OCI-LY1 (cell line): ENCODE data around the gene CRYGS.

Experiments
- H2AFZ ChIP-seq: fragments of 200-600 bp; sonication (generic), shearing (Covaris generic); 2 replicates; pipeline ENCODE4 v1.6.0; 2014; ENCODE audit warnings: antibody characterized with exemption, mild to moderate bottlenecking, low read length
- H3F3A ChIP-seq: fragments of 200-600 bp; sonication (generic), shearing (Covaris generic); 2 replicates; pipeline ENCODE4 v1.6.0; 2014; ENCODE audit warnings: mild to moderate bottlenecking, antibody characterized with exemption, low read length, moderate library complexity; ENCODE audit not compliant: insufficient read depth
- H3K27ac ChIP-seq: fragments of 200-600 bp; sonication (generic); 2 replicates; pipeline ENCODE4 v1.5.1; 2014; ENCODE audit warnings: low read length, mixed run types, mild to moderate bottlenecking, low read depth; ENCODE audit not compliant: poor library complexity, severe bottlenecking
- H3K27me3 ChIP-seq: fragments of 200-600 bp; sonication (generic); 2 replicates; pipeline ENCODE4 v1.6.0; 2014; ENCODE audit warnings: antibody characterized with exemption, mild to moderate bottlenecking, low read length, moderate library complexity; ENCODE audit not compliant: insufficient read depth
- H3K36me3 ChIP-seq: fragments of 200-600 bp; sonication (generic); 2 replicates; pipeline ENCODE4 v1.6.1; 2014; ENCODE audit warnings: mild to moderate bottlenecking, antibody characterized with exemption, low read length, moderate library complexity, mixed read lengths; ENCODE audit not compliant: insufficient read depth
- H3K4me1 ChIP-seq: fragments of 200-600 bp; sonication (generic); 2 replicates; pipeline ENCODE4 v1.5.1; 2014; ENCODE audit warnings: mild to moderate bottlenecking, low read length, moderate library complexity; ENCODE audit not compliant: insufficient read depth, severe bottlenecking
- H3K4me2 ChIP-seq: fragments of 200-600 bp; sonication (generic), shearing (Covaris generic); 2 replicates; pipeline ENCODE4 v1.6.1; 2014; ENCODE audit warnings: low read length
- H3K4me3 ChIP-seq: fragments of 200-600 bp; sonication (generic); 2 replicates; pipeline ENCODE4 v1.5.1; 2014; ENCODE audit warnings: low read length, low read depth, mild to moderate bottlenecking, mixed read lengths; ENCODE audit not compliant: poor library complexity, severe bottlenecking
- H3K79me2 ChIP-seq: fragments of 200-600 bp; shearing (Covaris generic); 2 replicates; pipeline ENCODE4 v1.6.1; 2016; ENCODE audit warnings: mixed run types, low read length, mixed read lengths; ENCODE audit not compliant: insufficient read depth
- H3K9ac ChIP-seq: fragments of 200-600 bp; sonication (generic), shearing (Covaris generic); 2 replicates; pipeline ENCODE4 v1.6.1; 2014; ENCODE audit warnings: mild to moderate bottlenecking, low read length, mixed read lengths
- H3K9me2 ChIP-seq: fragments of 200-600 bp; sonication (generic), shearing (Covaris generic); 2 replicates; pipeline ENCODE4 v1.6.1; 2014; ENCODE audit warnings: low read depth, mild to moderate bottlenecking, low read length, mixed read lengths
- H3K9me3 ChIP-seq: fragments of 200-600 bp; shearing (Covaris generic); 2 replicates; pipeline ENCODE4 v1.6.1; 2014; ENCODE audit warnings: low read length, mixed read lengths
- H4K20me1 ChIP-seq: fragments of 200-600 bp; sonication (generic), shearing (Covaris generic); 2 replicates; pipeline ENCODE4 v1.6.0; 2016; ENCODE audit warnings: mild to moderate bottlenecking, low read length; ENCODE audit not compliant: insufficient read depth
- EZH2 ChIP-seq: fragments of 200-600 bp; sonication (generic), shearing (Covaris generic); IDR thresholded peaks from 2 replicates; pipeline ENCODE4 v1.8.0; 2017; ENCODE audit warnings: borderline replicate concordance, mixed run types, mild to moderate bottlenecking, antibody characterized with exemption, low read length, moderate library complexity, mixed read lengths
- TF ChIP-seq, protein P1 (sequence below): fragments of 200-600 bp; sonication (generic), shearing (Covaris generic); IDR thresholded peaks from 2 replicates; pipeline ENCODE4 v1.5.1; 2017; ENCODE audit warnings: mild to moderate bottlenecking, antibody characterized with exemption, low read length, moderate library complexity, mixed read lengths

CRYGS gene

DNA sequence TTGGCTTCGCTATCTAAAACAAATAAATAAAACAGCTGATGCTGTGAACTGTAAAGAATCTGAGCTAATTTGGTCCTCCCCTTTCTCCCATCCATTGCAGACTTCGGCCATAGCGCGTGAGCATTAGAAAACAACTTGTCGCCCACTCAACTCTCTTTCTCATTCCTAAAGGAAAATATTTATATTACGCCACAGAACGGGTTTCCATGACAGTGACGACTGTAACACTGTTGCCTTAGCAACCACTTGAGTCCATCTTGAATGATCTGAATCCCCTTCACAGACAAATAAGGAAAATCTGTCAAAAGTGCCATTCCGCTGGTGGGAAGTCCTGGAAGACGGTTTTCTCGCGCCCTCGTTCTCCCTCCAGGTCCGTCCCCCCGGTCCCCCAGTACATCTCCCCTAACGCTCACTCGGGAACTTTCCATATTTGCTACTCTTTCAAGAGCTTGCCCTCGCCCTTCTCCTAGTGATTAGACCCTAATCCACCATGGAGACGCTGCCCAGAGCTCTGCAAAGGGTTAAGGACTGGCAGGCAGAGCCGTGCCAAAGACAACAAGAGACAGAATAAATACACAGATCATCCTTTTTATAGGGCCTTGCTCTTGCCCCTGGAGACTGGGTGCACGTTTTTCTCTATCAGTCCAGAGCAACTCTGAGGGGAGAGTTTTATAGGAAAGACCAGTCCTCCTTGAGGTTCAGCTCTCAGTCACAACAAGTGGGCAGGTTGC, 50.5 kb downstream of the CRYGS start:
- Histone ChIP-seq H3K36me3 (no peaks in the 10 kb centered on the region), H3K9me2 (no peaks in the 10 kb centered on the region), H3K9ac (no peak overlapping the region), H3K9me3 (no peaks in the 10 kb centered on the region), H3K4me2 (no peak overlapping the region), H3K4me1 (no peaks in the 10 kb centered on the region), H4K20me1 (no peaks in the 10 kb centered on the region), H3K27ac (no peak overlapping the region), H2AFZ (no peak overlapping the region), H3K79me2 (no peaks in the 10 kb centered on the region), H3F3A (no peaks in the 10 kb centered on the region), H3K27me3 (no peaks in the 10 kb centered on the region; the same call in 1 of the 2 replicates), H3K4me3 (no peak overlapping the region)
- TF ChIP-seq, protein P1, sequence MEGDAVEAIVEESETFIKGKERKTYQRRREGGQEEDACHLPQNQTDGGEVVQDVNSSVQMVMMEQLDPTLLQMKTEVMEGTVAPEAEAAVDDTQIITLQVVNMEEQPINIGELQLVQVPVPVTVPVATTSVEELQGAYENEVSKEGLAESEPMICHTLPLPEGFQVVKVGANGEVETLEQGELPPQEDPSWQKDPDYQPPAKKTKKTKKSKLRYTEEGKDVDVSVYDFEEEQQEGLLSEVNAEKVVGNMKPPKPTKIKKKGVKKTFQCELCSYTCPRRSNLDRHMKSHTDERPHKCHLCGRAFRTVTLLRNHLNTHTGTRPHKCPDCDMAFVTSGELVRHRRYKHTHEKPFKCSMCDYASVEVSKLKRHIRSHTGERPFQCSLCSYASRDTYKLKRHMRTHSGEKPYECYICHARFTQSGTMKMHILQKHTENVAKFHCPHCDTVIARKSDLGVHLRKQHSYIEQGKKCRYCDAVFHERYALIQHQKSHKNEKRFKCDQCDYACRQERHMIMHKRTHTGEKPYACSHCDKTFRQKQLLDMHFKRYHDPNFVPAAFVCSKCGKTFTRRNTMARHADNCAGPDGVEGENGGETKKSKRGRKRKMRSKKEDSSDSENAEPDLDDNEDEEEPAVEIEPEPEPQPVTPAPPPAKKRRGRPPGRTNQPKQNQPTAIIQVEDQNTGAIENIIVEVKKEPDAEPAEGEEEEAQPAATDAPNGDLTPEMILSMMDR, result no peak
- TF ChIP-seq EZH2, result no peak

DNA sequence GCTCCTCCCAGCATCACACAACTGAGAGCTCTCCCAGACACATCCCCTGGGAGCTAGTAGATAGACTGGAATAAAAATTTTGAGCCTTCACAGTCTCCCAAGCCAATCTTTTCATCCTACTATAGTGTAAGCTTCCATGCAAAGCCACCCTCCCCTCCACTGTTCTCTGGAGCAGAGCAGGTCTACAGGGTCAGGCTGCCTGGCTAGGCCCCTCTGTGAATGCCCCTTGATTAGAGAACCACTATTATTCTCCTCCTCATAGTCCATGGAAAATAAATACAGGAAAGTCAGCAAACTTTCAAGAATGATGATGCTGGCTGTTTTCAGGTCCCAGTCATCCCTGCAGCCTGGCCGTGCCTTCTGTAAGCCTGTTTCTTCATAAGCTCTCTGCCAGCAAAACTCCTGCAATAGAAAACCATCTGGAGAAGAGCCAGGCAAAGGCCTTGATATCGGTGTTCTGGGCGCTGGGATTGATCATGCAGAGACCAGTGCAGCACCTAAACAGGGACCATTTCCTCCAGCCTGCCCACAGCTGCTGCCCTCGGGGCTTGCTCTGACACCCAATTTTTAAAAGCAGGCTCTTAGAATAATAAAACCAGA, 51.7 kb downstream of the CRYGS start:
- no peaks in the 10 kb centered on the region for H3K27me3 ChIP-seq
- H3K79me2 ChIP-seq, result no peaks in the 10 kb centered on the region
- no peaks in the 10 kb centered on the region for H3F3A ChIP-seq
- no peak overlapping the region for H3K4me3 ChIP-seq
- H4K20me1 ChIP-seq, result no peaks in the 10 kb centered on the region
- TF ChIP-seq, protein P1, result no peak
- no peak for TF ChIP-seq EZH2
- no peak overlapping the region for H3K4me2 ChIP-seq
- H3K9me3 ChIP-seq, result no peaks in the 10 kb centered on the region
- H3K9me2 ChIP-seq, result no peaks in the 10 kb centered on the region
- H3K36me3 ChIP-seq, result no peaks in the 10 kb centered on the region
- H3K4me1 ChIP-seq, result no peaks in the 10 kb centered on the region
- H3K9ac ChIP-seq, result no peak overlapping the region
- no peak overlapping the region for H3K27ac ChIP-seq
- no peak overlapping the region for H2AFZ ChIP-seq

DNA sequence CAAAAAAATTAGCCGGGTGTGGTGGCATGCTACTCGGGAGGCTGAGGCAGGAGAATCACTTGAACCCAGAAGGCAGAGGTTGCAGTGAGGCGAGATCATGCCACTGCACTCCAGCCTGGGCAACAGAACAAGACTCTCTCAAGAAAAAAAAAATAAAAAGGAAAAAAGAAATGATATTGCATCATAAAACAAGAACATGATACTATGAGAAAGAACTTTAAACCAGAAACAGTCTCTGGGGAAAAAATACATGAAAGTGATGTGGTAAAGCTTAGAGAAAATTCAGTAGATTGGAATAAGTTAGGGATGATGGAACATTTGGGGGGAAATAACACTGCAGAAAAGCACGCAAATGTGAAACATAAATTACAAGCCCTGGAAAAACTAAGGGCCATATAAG, 54.7 kb downstream of the CRYGS start:
- H3K9me3 ChIP-seq, result no peaks in the 10 kb centered on the region
- no peaks in the 10 kb centered on the region for H3K27me3 ChIP-seq
- no peaks in the 10 kb centered on the region for H3K9me2 ChIP-seq
- no peaks in the 10 kb centered on the region for H3K4me1 ChIP-seq
- H3K9ac ChIP-seq, result no peak overlapping the region
- H3K4me2 ChIP-seq, result no peak overlapping the region
- H4K20me1 ChIP-seq, result no peaks in the 10 kb centered on the region
- no peaks in the 10 kb centered on the region for H3K79me2 ChIP-seq
- H3K36me3 ChIP-seq, result no peaks in the 10 kb centered on the region
- no peak overlapping the region for H2AFZ ChIP-seq
- H3F3A ChIP-seq, result no peaks in the 10 kb centered on the region
- no peak overlapping the region for H3K4me3 ChIP-seq
- TF ChIP-seq, protein P1, result no peak
- no peak for TF ChIP-seq EZH2
- H3K27ac ChIP-seq, result no peak overlapping the region
